DMS79 treated with DMSO at 0.1 percent for 48 hours (cell line): Measurements from ENCODE around the gene IGSF6.
"Not testable (repeated sequence)": the region's sequence is repeated elsewhere in the genome, so short reads cannot be mapped to it uniquely, and the experiment has no call there.

Source experiments
- DNase-seq: peaks from one replicate; lab custom pipeline; 2025; lab: John Stamatoyannopoulos, UW

Gene IGSF6, protein sequence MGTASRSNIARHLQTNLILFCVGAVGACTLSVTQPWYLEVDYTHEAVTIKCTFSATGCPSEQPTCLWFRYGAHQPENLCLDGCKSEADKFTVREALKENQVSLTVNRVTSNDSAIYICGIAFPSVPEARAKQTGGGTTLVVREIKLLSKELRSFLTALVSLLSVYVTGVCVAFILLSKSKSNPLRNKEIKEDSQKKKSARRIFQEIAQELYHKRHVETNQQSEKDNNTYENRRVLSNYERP

DNA sequence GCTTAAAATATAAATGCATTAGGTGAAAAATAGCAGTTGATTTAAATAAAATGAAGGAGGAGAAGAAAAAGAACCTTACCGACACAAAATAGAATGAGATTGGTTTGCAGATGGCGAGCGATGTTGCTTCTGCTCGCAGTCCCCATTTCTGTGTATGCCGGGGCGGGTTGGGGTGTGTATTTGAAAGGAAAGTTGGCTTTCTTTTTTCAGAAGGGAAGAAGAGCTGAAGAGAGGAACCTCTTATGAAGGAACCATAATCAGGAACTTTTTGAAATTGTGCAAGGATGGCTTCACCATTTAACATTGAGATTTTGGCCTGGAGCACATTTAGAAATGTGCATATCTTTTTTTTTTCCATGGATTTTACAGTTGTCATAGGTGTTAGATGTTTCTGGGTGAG lies at the start of gene IGSF6:
Gene IGSF6 (minus strand): TSS at position 156 of the 400 bp plus-strand sequence. CDS start 10 bp downstream, at position 146.
- DNase-seq: no peak

DNA sequence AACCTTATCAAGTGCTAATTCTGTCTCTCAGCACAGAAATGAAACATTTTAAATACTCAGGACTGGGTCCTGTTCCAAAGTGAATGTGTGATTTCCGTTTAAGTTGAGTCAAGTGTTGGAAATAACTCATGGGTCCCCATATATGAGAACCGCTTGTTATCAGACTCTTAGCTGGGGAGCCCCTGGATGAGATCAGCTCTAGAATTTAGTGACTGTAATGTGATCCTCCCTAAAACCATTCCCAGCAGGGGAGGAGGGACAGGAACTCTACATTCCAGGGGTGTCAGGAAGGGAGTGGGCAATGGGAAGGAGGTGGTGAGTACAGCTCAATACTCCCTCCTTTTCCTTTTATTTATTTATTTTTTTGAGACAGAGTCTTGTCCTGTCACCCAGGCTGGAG lies 48.9 kb upstream of the IGSF6 start:
- DNase-seq: no peak

DNA sequence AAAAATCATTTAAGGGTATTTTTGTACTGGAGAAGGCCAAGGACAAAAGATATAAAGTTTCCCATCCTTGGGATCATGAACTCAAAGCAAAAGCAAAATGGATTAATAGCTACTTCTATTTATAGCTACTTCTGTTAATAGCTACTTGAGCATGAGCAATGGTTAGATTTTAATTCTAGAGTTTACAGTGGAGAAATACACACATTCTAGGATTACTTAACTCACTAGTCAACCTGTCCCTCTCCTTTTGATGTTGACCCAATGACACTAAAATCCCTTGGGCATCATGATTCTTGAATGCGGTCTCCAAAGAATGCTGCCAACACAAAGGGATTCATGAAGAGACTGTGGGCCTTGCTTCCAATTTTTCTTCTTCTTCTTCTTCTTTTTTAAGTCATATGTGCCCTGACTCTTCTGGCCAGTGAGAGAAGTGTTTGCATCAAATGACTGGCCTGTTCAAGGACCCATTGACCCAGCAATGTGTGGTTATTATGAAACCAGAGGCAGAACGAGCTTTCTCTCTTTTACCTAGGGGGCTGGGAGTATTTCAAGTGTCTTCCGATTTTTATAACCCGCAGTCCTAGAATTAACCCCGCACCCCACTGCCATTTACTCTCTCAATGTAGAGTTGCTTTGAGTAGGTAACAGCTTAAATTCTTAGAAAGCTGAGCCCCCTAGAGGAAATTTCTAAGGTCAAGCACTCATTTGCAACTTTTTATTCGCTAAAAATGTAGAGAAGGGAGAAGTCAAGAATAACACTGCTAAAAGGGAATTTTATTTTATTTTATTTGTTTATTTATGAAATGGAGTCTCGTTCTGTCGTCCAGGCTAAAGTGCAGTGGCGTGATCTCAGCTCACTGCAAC lies 46.0 kb upstream of the IGSF6 start:
- DNase-seq: peak; percentile 71

DNA sequence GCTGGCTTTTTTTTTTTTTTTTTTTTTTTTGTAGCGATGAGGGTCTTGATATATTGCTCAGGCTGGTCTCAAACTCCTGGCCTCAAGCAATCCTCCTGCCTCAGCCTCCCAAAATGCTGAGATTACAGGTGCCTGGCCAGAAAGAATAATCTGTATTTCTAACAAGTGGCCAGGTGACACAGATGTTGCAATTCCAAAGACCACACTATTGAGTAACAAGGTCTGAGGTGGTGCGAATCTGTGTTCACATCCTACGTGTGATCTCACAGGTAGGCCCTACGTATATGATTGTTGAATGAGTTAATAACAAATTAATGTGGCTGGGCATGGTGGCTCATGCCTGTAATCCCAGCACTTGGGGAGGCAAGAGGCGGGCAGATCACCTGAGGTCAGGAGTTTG lies 44.6 kb upstream of the IGSF6 start:
- DNase-seq: no peak

DNA sequence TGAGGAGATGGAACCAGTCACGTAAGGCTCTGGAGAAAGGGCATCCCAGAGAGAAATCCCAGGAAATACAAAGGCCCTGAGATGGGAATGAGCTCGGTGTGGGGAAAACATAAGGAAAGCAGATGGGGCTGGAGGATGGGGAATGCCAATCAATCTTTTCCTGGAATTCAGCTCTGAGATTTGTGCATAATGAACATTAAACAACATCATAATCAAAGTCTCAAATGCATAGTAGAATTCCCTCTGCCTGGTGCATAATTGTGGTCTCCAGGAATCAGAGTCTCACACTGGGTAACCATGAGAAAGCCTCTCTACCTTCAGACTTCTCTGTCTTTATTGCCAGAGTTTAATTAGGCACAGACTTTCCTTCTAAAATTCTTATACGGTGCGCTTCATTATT lies 42.2 kb upstream of the IGSF6 start:
- no peak for DNase-seq

DNA sequence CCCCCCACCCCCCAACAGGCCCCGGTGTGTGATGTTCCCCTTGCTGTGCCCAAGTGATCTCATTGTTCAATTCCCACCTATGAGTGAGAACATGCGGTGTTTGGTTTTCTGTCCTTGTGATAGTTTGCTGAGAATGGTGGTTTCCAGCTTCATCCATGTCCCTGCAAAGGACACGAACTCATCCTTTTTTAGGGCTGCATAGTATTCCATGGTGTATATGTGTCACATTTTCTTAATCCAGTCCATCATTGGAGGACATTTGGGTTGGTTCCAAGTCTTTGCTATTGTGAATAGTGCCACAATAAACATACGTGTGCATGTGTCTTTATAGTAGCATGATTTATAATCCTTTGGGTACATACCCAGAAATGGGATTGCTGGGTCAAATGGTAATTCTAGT lies 38.6 kb upstream of the IGSF6 start:
- DNase-seq: not testable (repeated sequence)

DNA sequence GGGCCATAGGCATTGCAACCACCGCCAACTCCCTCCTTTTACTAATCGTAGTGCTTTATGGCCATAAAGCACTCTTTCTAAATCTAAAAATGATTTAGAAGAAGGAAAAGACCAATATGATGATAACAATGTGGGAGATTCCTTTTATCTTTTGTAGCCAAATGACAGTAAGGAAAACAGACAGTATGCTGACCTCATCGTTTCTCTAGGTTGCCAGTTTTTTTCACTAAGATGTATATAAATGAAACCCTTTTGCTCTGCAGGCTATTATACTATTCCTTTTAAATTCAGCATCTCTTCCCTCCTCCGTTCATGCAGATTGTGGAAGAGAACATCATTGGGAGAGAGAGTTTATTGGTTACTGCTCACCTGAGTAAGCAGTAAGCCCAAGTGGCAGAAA lies 36.7 kb upstream of the IGSF6 start:
- DNase-seq: no peak

DNA sequence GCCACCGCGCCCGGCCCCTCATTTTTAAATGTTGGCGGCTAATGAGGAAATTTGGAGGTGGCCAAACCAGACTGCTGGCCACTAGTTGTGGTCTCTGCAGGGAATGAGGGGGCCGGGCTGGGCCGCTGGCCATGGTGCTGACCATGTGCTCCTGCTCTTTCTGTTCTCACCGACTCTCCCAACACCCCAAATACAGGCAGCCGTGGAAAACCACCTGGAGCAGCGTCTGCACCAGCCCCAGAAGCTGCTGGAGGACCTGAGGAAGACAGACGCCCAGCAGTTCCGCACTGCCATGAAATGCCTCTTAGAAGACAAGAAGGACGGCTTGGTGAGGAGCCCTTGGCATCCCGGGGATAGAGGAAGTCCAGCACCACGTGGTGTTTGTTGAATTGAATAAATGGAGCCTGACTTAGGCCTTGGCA lies 32.6 kb upstream of the IGSF6 start:
- no peak for DNase-seq

DNA sequence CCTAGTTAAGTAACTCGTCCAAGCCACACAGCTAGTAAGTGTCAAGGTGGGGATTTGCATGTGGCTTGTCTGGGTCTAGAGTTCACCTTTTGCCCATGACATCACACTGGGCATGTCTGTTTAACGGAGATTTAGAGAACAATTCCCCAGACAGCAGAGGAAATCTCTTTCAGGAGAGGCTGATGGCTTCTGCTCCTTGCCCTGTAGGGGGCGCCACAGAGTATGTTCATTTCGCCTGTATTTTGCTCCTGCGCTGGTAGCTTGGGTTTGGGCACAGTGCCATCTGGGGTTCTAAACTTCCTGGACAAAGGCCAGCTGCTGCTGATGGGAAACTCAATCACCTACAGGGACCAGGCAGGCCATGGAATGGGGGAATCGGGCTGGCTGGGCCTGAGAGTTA lies 31.8 kb upstream of the IGSF6 start:
- peak; percentile 14 for DNase-seq

DNA sequence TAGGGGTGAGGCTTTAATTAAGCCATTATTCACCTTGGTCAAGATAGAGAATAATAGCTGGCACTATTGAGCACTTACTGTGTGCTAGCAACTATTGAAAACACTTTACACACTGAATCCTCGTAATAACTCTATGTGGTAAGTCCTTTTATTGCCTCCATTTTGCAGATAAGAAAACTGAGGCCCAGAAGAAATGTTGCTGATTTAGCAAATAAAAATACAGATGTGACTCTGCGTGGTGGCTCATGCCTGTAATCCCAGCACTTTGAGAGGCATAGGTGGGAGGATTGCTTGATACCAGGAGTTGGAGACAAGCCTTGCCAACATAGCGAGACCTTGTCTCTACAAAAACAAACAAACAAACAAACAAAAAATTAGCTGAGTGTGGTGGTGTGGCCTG lies 30.8 kb upstream of the IGSF6 start:
- no peak for DNase-seq

DNA sequence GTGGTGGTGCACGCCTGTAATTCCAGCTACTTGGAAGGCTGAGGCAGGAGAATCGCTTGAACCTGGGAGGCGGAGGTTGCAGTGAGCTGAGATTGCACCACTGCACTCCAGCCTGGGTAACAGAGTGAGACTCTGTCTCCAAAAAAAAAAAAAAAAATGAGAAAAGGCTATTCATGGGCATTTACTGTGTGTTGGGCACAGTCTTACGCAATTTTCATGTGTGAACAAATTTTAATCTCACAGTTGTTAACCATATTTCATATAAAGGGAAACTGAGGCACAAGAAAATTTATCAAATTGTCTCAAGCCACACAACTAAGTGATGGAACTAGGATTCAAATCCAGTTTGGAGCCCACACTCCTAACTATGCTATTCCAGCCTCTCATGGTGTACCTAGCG lies 28.3 kb upstream of the IGSF6 start:
- not testable (repeated sequence) for DNase-seq

DNA sequence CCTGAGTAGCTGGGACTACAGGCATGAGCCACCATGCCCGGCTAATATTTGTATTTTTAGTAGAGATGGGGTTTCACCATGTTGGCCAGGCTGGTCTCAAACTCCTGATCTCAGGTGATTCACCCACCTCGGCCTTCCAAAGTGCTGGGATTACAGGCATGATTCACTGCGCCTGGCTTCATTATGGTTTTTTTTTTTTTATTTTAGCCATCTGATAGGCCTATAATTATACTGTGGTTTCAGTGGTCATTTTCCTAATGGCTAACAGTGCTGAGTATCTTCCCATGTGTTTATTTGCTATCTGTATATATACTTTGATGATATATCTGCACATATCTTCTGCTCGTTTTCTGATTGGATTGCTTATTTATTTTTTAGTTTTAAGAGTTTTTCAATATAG lies 22.0 kb upstream of the IGSF6 start:
- DNase-seq: not testable (repeated sequence)

DNA sequence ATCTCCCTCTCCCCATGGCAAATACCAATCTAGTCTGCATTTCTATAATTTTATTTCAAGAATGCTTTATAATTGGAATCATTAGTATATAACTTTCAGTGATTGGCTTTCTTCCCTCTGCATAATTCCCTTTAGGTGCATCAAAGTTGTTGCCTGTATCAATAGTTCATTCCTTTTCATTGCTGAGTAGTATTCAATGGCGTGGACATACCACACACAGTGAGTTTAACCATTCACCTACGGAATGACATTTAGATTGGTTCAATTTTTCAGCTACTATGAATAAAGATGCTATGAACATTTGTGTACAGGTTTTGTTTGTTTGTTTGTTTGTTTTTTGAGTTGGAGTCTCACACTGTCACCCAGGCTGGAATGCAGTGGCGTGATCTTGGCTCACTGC lies 21.1 kb upstream of the IGSF6 start:
- DNase-seq: no peak

DNA sequence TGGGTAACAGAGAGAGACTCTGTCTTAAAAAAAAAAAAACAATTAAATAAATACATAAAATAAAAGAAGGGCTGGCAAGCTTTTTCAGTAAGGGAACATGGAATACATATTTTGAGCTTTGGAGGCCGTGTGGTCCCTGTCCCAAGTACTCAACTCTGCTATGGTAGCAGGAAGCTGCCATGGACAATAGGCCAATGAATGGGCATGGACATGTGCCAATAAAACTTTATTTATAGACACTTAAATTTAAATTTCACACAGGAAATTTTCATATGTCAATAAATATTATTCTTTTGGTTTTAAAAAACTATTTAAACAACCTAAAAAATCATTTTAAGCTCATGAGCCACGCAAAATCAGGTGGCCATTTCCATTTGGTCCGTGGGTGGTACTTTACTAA lies 15.2 kb upstream of the IGSF6 start:
- DNase-seq: no peak

DNA sequence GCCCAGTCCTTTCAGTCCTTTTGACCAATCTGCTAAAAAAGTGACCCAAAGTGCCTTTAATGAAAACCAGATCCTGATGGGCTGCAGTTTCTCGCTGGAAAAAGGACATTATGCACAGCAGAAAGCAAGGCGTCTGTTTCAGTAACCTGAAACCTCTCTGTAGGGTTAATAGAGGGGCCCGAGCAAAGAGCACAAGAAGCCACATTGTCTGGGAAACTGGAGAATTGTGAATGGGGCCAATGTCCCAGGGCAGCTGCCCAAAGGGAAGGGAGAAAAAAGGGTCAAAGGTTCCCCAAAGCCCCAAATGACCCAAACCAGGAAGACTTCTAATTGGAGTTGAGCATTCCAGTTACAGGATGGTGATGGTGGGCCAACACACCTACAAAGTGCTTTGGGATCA lies 14.4 kb upstream of the IGSF6 start:
- DNase-seq: no peak

DNA sequence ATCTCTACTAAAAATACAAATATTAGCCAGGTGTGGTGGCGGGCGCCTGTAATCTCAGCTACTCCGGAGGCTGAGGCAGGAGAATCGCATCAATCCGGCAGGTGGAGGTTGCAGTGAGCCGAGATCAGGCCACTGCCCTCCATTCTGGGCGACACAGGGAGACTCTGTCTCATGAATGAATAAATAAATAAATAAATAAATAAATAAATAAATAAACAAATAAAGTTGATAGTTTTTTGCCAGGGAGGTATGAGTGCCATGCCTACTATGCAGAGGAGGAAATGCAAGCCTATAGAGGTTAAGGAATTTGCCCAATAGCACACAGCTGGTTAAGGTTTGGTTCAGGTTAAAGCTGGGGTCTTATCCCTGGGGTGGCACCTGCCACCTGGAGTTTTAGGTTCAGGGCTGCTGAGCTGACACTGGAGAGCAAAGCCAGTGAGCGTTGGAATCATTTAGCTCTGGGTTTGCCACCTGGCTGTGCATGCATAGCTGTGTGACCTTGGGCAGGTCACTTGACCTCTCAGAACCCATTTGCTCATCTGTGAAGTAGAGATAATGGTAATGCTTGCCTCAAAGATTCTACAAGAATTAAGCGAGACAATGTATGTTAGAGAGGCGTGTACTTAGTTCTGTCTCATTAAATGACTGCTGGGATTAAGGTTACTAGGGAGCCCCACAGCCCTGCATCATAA lies 12.5 kb upstream of the IGSF6 start:
- no peak for DNase-seq

DNA sequence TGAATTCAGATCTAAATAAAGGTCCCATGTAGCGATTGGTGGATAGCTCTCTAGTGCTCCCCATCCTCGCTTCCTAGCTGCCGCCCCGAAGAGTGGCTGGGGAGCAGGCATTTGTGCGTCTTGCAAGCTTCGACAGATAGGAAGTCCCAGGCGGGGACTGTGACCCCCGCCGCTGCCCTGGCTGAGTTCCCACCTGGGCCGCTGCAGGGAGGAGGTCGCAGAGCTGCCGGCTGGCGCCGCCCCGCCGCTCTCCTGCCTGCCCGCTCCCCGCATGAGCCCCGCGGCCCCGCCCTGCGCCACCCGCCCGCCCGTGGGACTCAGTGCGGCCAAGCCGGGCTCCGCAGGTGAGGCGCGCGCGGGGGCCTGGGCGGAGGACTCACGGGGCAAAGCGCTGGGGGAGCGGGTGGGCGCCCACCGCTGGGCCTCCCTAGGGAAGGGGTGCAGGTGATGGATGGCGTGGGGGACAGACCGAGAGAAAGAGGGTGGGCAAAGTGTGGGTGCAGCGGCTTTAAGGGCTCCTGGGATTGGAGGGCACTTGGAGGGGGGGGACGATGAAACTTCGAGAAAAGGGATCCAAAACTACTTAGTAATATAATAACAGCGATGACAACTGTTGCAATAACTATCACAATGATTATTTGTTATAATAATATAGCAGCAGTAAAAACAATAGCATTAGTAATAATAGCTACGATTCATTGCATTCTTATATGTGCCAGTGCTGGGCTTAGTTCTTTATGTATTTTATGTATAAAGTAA lies 11.7 kb upstream of the IGSF6 start, which contains the start of gene OTOA:
Gene OTOA (plus strand): TSS at position 80 of the 759 bp plus-strand sequence. CDS start 14,547 bp downstream, outside the sequence.
- peak; percentile 3 for DNase-seq

DNA sequence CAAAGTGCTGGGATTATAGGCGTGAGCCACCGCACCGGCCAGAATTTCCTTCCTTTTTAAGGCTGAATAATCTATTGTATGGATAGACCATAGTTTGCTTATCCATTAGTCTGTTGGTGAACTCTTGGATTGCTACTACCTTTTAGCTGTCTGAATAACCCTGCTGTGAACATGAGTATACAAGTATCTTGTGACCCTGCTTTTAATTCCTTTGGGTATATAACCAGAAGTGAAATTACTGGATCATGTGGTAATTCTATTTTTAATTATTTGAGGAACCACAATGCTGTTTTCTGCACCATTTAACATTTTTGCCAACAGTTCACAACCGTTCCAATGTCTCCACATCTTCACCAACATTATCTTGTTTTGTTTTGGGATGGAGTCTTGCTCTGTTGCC lies 6.7 kb upstream of the IGSF6 start:
- no peak for DNase-seq

DNA sequence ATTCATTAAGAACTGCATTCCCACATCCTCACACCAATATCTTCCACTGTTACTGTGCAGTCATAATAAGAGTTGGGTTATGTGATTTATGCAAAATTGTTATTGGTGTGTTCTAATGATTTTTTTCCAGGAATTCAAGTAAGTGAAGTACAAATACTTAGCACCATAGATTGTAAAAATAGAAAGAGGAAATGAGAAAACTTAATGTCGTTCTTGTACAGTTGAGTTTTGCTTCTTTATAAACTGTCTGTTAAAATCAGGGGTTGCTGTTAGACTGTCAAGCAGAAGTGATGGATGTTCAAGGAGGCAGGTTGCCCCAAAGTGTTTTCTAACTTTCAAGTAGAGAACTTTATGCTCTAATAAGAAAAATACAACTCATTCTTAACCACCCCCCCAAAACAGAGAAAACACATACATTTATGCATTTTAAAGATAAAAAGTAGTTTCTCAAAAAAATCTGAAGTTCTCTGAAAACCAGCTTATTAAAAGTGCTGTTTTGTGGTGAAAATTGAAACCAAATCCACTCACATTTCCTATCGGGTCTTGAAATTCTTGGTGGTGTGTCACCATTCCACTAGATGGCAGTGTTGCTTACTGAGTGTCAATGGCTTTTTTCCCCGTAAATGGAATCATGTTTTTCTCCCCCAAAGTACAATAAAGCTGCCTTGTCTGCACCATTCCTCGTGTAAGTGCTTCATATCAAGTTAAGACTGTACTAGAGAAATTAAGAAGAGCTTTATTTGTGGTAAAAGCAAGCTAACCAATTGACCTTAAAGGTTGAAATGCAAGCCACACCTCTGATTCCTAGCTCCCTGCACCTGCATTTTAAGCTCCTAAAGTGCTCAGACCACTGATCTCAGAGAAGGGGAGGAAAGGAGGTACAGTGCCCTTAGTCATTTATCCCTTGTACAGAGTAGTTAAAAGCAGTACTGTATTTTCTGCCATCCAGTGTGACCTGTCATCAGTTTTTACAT lies 4.7 kb upstream of the IGSF6 start:
- peak; percentile 32 for DNase-seq

DNA sequence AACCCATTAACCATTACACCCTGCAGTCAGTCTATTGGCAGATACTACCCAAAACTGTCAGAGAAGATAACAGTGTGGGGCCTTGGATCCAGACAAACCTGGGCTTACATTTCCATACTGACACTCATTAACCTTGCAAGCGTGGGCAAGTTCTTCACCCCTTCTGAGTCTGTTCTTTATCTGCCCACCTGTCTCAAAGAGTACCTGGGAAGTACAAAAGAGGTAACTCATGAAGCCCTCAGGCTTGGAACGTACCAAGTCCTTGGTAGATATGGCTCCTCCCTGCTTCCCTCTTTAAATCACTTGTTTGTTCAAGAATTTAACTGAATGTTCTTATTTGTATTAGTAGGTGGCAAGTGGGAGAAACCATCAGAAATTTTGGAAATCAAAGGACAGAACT lies 2.5 kb upstream of the IGSF6 start:
- no peak for DNase-seq

DNA sequence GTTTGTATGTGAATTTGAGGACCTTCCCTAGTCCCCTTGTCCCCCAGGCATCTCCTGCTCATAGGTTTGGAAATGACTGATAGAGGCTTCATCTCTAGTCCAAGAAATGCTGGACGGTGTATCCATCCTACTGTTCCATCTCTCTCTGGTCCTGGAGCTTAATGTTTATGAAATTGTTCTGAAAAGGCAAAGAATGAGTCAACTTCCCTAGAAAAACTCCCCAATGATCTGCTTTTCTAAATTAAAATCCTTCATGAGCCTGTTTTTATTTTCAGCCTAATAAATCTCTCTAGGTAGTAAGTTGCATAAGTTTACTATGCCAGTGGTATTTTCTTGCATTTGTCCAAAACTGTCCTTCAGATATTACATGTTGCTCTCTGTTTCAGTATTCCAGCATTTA lies 2.1 kb upstream of the IGSF6 start:
- DNase-seq: no peak
